Hepatocyte (in vitro differentiated cells): Measurements from ENCODE around the gene C2orf68.

Source experiments
- CTCF ChIP-seq: fragments of 200-600 bp; sonication (generic); IDR thresholded peaks from 2 replicates; pipeline ENCODE4 v1.5.1; 2016; ENCODE audit warnings: antibody characterized with exemption, mild to moderate bottlenecking; ENCODE audit not compliant: poor library complexity
- EZH2 ChIP-seq: fragments of 200-600 bp; sonication (generic); IDR thresholded peaks from 2 replicates; pipeline ENCODE4 v1.6.1; 2016; ENCODE audit warnings: antibody characterized with exemption, mild to moderate bottlenecking, borderline replicate concordance
- EZH2phosphoT487 ChIP-seq: fragments of 200-600 bp; sonication (generic); IDR thresholded peaks from one replicate; pipeline ENCODE4 v1.6.1; 2018; ENCODE audit warnings: antibody characterized with exemption, mild to moderate bottlenecking, low read depth, moderate library complexity; ENCODE audit not compliant: unreplicated experiment, severe bottlenecking

GRCh38 chr2:85557130-85557529 is 54.7 kb downstream of the C2orf68 start:
- TF ChIP-seq CTCF (no peak), EZH2 (no peak), EZH2phosphoT487 (no peak)
